ENCODE data around the gene SEMA3A. TPM values are rescaled to one million over a fixed set of nuclear protein-coding genes. Genes with fewer than 3 reads are reported as not detected.

Gene SEMA3A
- total RNA-seq, 1 donor from 2014 or later = 6.2 TPM

DNA sequence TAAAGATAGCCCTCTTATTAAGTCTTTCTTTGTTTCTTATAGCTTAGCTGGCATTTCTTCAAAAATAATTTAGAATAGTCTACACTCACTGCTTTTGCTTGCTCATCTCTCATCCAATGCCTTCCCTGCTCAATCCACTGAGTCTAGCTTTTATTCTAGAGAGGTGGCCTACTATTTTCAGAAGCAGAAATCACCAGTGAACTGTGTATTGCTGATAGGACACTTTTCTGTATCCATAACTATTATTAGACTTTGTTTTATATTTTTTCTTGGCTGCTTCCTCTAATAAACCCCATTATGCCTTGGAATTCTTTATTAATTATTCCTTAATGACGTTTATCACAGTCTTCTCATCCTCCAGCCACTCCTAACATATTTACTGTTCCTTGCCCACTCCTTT lies 206.8 kb downstream of the SEMA3A start:
- Histone ChIP-seq H3K36me3 (ENCODE audit: control insufficient read depth, insufficient read depth, low read length) (no peaks in the 10 kb centered on the region), H3K27me3 (ENCODE audit: control insufficient read depth, insufficient read depth, low read length) (no peaks in the 10 kb centered on the region), H3K4me3 (ENCODE audit: low read depth, low read length) (no peak overlapping the region)
- TF ChIP-seq, protein P1, sequence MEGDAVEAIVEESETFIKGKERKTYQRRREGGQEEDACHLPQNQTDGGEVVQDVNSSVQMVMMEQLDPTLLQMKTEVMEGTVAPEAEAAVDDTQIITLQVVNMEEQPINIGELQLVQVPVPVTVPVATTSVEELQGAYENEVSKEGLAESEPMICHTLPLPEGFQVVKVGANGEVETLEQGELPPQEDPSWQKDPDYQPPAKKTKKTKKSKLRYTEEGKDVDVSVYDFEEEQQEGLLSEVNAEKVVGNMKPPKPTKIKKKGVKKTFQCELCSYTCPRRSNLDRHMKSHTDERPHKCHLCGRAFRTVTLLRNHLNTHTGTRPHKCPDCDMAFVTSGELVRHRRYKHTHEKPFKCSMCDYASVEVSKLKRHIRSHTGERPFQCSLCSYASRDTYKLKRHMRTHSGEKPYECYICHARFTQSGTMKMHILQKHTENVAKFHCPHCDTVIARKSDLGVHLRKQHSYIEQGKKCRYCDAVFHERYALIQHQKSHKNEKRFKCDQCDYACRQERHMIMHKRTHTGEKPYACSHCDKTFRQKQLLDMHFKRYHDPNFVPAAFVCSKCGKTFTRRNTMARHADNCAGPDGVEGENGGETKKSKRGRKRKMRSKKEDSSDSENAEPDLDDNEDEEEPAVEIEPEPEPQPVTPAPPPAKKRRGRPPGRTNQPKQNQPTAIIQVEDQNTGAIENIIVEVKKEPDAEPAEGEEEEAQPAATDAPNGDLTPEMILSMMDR (IDR thresholded peaks at IDR 0.05; ENCODE audit: insufficient read depth, low read length, poor library complexity, severe bottlenecking) = no peak
- DNase-seq (ENCODE audit: low read depth) = no peak

DNA sequence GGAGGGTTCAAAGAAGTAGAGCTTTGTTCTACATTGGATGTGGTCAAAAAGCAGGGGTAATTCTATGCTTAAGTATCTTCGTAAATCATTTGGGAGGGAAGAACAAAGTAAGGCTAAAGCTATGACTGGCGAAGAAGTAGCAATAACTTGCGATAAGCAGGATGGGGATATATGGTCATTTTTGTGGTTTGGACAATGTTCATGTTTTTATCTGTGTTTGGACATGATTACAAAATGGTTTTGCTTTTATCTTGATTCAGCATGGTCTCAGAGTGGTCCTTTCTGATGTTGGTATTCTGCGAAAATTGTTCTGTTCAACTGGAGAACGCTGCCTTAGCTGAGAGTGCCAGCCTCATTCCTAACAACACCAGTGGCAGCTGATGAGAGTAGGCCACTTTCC lies 208.8 kb downstream of the SEMA3A start:
- DNase-seq (ENCODE audit: low read depth) = no peak
- TF ChIP-seq, protein P1 (IDR thresholded peaks at IDR 0.05; ENCODE audit: insufficient read depth, low read length, poor library complexity, severe bottlenecking) = no peak
- Histone ChIP-seq H3K27me3 (ENCODE audit: control insufficient read depth, insufficient read depth, low read length) (no peaks in the 10 kb centered on the region), H3K4me3 (ENCODE audit: low read depth, low read length) (no peak overlapping the region), H3K36me3 (ENCODE audit: control insufficient read depth, insufficient read depth, low read length) (no peaks in the 10 kb centered on the region)

DNA sequence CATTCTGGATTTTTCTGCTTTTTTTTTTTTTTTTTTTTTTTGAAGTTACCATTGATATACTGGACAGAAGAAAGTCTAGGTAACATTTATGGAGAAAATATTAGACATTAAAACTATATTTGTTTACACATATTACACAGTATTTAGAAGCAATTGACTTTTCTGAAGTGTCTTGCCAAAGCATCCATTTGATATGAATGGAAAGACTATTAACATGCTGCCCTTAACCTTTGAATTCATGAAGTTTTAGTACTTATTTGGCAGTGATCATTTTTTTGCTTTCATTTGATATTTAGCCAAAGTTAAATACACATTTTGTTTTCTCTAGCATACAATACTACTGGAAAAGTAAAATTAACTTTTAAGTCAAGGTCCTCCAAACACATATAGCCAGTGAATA lies 210.0 kb downstream of the SEMA3A start:
- DNase-seq (ENCODE audit: low read depth) = no peak
- no peaks in the 10 kb centered on the region for H3K27me3 ChIP-seq (ENCODE audit: control insufficient read depth, insufficient read depth, low read length)
- H3K4me3 ChIP-seq (ENCODE audit: low read depth, low read length) = no peak overlapping the region
- H3K36me3 ChIP-seq (ENCODE audit: control insufficient read depth, insufficient read depth, low read length) = no peaks in the 10 kb centered on the region
- TF ChIP-seq, protein P1 (IDR thresholded peaks at IDR 0.05; ENCODE audit: insufficient read depth, low read length, poor library complexity, severe bottlenecking) = no peak

DNA sequence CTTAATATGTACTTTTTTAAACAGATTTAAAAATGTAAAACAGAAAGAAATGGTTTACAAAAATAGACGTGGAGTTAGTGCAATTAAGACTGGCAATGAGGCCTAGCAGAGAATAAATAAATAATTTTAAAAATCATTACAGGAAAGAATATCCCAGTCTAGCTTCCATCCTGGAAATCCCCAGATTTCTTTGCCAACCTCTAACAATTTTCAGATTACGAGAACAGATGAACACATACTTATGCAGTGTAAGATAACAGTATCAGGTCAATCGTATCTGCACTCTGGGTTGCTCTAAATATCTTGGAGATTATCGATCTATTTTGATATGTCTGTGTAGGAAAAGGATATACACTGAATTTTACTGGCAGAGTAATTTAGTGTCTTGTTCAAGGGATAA lies 210.5 kb downstream of the SEMA3A start:
- DNase-seq (ENCODE audit: low read depth) = no peak
- no peak overlapping the region for H3K4me3 ChIP-seq (ENCODE audit: low read depth, low read length)
- no peaks in the 10 kb centered on the region for H3K36me3 ChIP-seq (ENCODE audit: control insufficient read depth, insufficient read depth, low read length)
- H3K27me3 ChIP-seq (ENCODE audit: control insufficient read depth, insufficient read depth, low read length) = no peaks in the 10 kb centered on the region
- TF ChIP-seq, protein P1 (IDR thresholded peaks at IDR 0.05; ENCODE audit: insufficient read depth, low read length, poor library complexity, severe bottlenecking) = no peak

DNA sequence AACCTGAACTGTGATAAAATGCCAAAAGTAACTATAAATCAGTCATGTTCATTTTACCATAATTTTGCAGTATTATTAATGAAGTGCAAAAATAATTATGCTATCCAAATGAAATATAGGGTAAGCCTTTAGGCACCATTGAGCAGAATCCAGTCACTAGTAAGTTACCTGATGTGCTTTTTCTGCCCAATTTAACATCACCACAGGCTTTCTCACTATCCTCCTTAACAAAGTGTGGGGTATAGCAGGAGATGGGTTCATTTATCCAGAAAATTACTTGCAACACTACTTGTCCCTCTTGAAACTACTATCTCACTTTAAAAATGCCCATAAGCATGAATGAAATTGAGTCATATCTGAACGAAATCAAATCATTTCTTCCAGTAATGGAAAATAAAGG lies 211.0 kb downstream of the SEMA3A start:
- Histone ChIP-seq H3K36me3 (ENCODE audit: control insufficient read depth, insufficient read depth, low read length) (no peaks in the 10 kb centered on the region), H3K27me3 (ENCODE audit: control insufficient read depth, insufficient read depth, low read length) (no peaks in the 10 kb centered on the region), H3K4me3 (ENCODE audit: low read depth, low read length) (no peak overlapping the region)
- TF ChIP-seq, protein P1 (IDR thresholded peaks at IDR 0.05; ENCODE audit: insufficient read depth, low read length, poor library complexity, severe bottlenecking) = no peak
- no peak for DNase-seq (ENCODE audit: low read depth)

DNA sequence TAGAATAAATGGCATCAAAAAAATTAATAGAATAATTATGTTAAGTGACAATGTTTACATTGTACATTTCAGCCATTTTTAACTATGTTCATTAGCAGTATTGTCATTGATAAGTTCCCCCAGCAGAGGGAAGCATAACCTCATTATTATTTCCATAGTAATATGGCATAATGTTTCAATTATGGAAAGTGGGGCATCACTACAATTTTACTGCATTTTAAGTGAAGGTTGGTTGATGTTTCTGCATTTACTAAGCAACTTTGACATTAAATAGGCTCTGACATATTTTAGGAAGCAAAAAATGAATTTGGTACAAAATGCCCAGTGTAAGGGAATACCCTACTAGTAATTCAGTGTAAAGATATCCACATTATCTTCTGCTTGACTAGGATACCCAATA lies 218.3 kb downstream of the SEMA3A start:
- TF ChIP-seq, protein P1 (IDR thresholded peaks at IDR 0.05; ENCODE audit: insufficient read depth, low read length, poor library complexity, severe bottlenecking) = peak; percentile 37
- H3K36me3 ChIP-seq (ENCODE audit: control insufficient read depth, insufficient read depth, low read length) = no peaks in the 10 kb centered on the region
- no peak overlapping the region for H3K4me3 ChIP-seq (ENCODE audit: low read depth, low read length)
- no peak for DNase-seq (ENCODE audit: low read depth)
- no peaks in the 10 kb centered on the region for H3K27me3 ChIP-seq (ENCODE audit: control insufficient read depth, insufficient read depth, low read length)
